A673 (cell line): ENCODE results near the gene MROH2A. TPM values are rescaled to one million over a fixed set of nuclear protein-coding genes. Genes with fewer than 3 reads are reported as not detected.

Experiments
- BruUV-seq: library from RNA; stranded (reverse); fragments of 400-500 nt; replicated peaks from 2 replicates; lab custom pipeline; 2021; lab: Mats Ljungman, UMichigan
- CTCF ChIA-PET: fragments of 300-600 bp; sonication (Branson Sonifier 250); formaldehyde crosslinking; loops from one replicate; lab custom pipeline; 2022; ENCODE audit warnings: antibody characterized with exemption; lab: Charles Lee
- POLR2A ChIA-PET: fragments of 300-600 bp; sonication (Branson Sonifier 250); formaldehyde crosslinking; loops from one replicate; lab custom pipeline; 2022; ENCODE audit warnings: antibody characterized with exemption; ENCODE audit not compliant: low non-redundant PET; lab: Charles Lee
- DNase-seq: peaks from one replicate; pipeline ENCODE4 v3.0.0-alpha.2; 2015; ENCODE audit warnings: low spot score
- H3K27ac ChIP-seq: fragments of 200-600 bp; sonication (generic); 2 replicates; pipeline ENCODE4 v1.5.1; 2016; ENCODE audit warnings: mixed run types, low read depth, mild to moderate bottlenecking, mixed read lengths, antibody characterized with exemption, low read length; ENCODE audit not compliant: poor library complexity, severe bottlenecking
- H3K27me3 ChIP-seq: fragments of 200-600 bp; sonication (generic); replicated peaks from 2 replicates; pipeline ENCODE4 v1.6.1; 2017; ENCODE audit warnings: mixed run types, low read depth, mild to moderate bottlenecking, mixed read lengths, antibody characterized with exemption, low read length; ENCODE audit not compliant: insufficient read depth, poor library complexity
- H3K36me3 ChIP-seq: fragments of 200-600 bp; sonication (generic); 2 replicates; pipeline ENCODE4 v1.6.1; 2016; ENCODE audit warnings: mixed run types, mild to moderate bottlenecking, mixed read lengths, antibody characterized with exemption, low read length; ENCODE audit not compliant: insufficient read depth, poor library complexity, severe bottlenecking
- H3K4me1 ChIP-seq: fragments of 200-600 bp; sonication (generic); 2 replicates; pipeline ENCODE4 v1.6.1; 2017; ENCODE audit warnings: mixed run types, mild to moderate bottlenecking, mixed read lengths, antibody characterized with exemption, low read length; ENCODE audit not compliant: insufficient read depth, poor library complexity, severe bottlenecking
- H3K4me3 ChIP-seq: fragments of 200-600 bp; sonication (generic); 2 replicates; pipeline ENCODE4 v1.5.1; 2016; ENCODE audit warnings: low read depth, mixed run types, mild to moderate bottlenecking, mixed read lengths, low read length; ENCODE audit not compliant: poor library complexity, severe bottlenecking
- H3K9me3 ChIP-seq: fragments of 200-600 bp; sonication (generic); 2 replicates; pipeline ENCODE4 v1.6.1; 2016; ENCODE audit warnings: mixed run types, low read depth, mild to moderate bottlenecking, mixed read lengths, antibody characterized with exemption, low read length; ENCODE audit not compliant: poor library complexity, severe bottlenecking
- EZH2 ChIP-seq: fragments of 200-600 bp; sonication (generic); IDR thresholded peaks from 2 replicates; pipeline ENCODE4 v1.6.1; 2017; ENCODE audit warnings: borderline replicate concordance, low read depth, mild to moderate bottlenecking, mixed read lengths, antibody characterized with exemption, low read length; ENCODE audit not compliant: poor library complexity, severe bottlenecking
- intact Hi-C: fragments of 100-400 bp; cut with micrococcal nuclease; formaldehyde crosslinking; loops from one replicate; pipeline ENCODE4 v1.10.0; 2022; ENCODE audit not compliant: unreplicated experiment
- total RNA-seq: library from RNA; stranded (reverse); gene quantifications from 2 replicates; pipeline ENCODE4 v1.2.3, GENCODE V29; 2021
- TF ChIP-seq, protein P1 (sequence below): fragments of 300-800, 200-600 bp; sonication (generic); conservative IDR thresholded peaks from 2 replicates; pipeline ENCODE4 v1.5.1; 2017; ENCODE audit warnings: low read depth, mild to moderate bottlenecking, antibody characterized with exemption, low read length, moderate library complexity, mixed read lengths

The MROH2A gene
- total RNA-seq, 1 experiment from 2014 or later: 1.3 TPM

- Histone ChIP-seq H3K4me3 (no peak overlapping the region), H3K9me3 (no peaks in the 10 kb centered on the region), H3K27ac (no peak overlapping the region), H3K27me3 (no peaks in the 10 kb centered on the region), H3K36me3 (peaks cover 1% of the 10 kb centered on the region), H3K4me1 (no peaks in the 10 kb centered on the region)
- intact Hi-C loops: no loop called here
- TF ChIP-seq, protein P1, sequence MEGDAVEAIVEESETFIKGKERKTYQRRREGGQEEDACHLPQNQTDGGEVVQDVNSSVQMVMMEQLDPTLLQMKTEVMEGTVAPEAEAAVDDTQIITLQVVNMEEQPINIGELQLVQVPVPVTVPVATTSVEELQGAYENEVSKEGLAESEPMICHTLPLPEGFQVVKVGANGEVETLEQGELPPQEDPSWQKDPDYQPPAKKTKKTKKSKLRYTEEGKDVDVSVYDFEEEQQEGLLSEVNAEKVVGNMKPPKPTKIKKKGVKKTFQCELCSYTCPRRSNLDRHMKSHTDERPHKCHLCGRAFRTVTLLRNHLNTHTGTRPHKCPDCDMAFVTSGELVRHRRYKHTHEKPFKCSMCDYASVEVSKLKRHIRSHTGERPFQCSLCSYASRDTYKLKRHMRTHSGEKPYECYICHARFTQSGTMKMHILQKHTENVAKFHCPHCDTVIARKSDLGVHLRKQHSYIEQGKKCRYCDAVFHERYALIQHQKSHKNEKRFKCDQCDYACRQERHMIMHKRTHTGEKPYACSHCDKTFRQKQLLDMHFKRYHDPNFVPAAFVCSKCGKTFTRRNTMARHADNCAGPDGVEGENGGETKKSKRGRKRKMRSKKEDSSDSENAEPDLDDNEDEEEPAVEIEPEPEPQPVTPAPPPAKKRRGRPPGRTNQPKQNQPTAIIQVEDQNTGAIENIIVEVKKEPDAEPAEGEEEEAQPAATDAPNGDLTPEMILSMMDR: no peak
- TF ChIP-seq EZH2: no peak
- no TSS peak for BruUV-seq
- ChIA-PET CTCF (no interaction called here), POLR2A (no interaction called here)
- no peak for DNase-seq
Observed at GRCh38 chr2:233858331-233858730, 80.2 kb downstream of the MROH2A start.

- H3K27me3 ChIP-seq: no peaks in the 10 kb centered on the region
- CTCF ChIA-PET: no interaction called here
- intact Hi-C loops: no loop called here
- no peaks in the 10 kb centered on the region for H3K9me3 ChIP-seq
- no peak overlapping the region for H3K27ac ChIP-seq
- no peak overlapping the region for H3K4me3 ChIP-seq
- no peak for TF ChIP-seq EZH2
- TF ChIP-seq, protein P1: no peak
- peak; percentile 13 for DNase-seq
- H3K4me1 ChIP-seq: no peaks in the 10 kb centered on the region
- POLR2A ChIA-PET: no interaction called here
- no TSS peak for BruUV-seq
- peaks cover 8% of the 10 kb centered on the region for H3K36me3 ChIP-seq
Observed at GRCh38 chr2:233862261-233862768, 84.2 kb downstream of the MROH2A start.

DNA sequence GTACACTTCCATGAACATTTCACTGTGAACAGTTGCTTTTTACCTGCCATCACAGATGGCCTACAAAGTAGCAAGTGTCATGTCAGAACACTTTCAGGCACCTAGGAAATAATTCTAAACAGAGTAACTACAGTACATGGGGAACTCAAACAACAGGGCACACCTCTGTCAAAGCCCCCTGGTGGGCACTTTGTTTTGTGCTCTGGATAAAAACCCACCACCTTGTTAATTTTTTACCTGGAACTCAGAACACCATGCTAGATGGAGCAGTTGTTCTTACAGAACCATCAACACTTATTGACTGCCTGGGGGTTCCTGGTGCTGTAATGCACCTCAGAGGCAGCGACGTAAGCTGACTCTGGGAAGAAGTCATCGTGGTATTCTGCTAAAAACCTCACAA lies 87.7 kb downstream of the MROH2A start:
- ChIA-PET POLR2A (no interaction called here), CTCF (no interaction called here)
- BruUV-seq: no TSS peak

More for the DNA sequence above, 87.7 kb downstream of the MROH2A start:
- no peak for DNase-seq
- Histone ChIP-seq H3K4me3 (no peak overlapping the region), H3K27me3 (no peaks in the 10 kb centered on the region), H3K36me3 (peaks cover 8% of the 10 kb centered on the region), H3K4me1 (no peaks in the 10 kb centered on the region), H3K9me3 (peaks cover 5% of the 10 kb centered on the region), H3K27ac (no peak overlapping the region)
- TF ChIP-seq, protein P1: peak; percentile 47
- TF ChIP-seq EZH2: no peak
- intact Hi-C loops: no loop called here
